Stimulated activated CD8-positive, alpha-beta memory T cell treated with anti-CD3 and anti-CD28 coated beads, Interleukin-7, amount 100 ng/mL, for 4 hours (primary cell): ENCODE data around the gene COQ2.

Source experiments
- DNase-seq, 2 donors: peaks; one replicate each; pipeline ENCODE4 v3.0.0-alpha.2; 2020; ENCODE audit warnings: low read depth in 2 of 2

COQ2 gene

GRCh38 chr4:83217721-83218522, 66.7 kb downstream of the COQ2 start:
- DNase-seq = peak; percentile 40 to 55

GRCh38 chr4:83216959-83217683, 67.5 kb downstream of the COQ2 start:
- DNase-seq = no peak

GRCh38 chr4:83214079-83214478, 70.5 kb downstream of the COQ2 start:
- DNase-seq = no peak
